LNCaP clone FGC (cell line): ENCODE data around the gene MAP3K12.
A peak's percentile ranks its signal among the peaks of the same experiment; 100 is the strongest.
"Not testable (repeated sequence)": the region's sequence is repeated elsewhere in the genome, so short reads cannot be mapped to it uniquely, and the experiment has no call there.

Source experiments
- DNase-seq: peaks from one replicate; pipeline ENCODE4 v3.0.0-alpha.2; 2011; ENCODE audit warnings: low read depth
- H3K4me3 ChIP-seq: 2 replicates; pipeline ENCODE4 v1.5.1; 2011; ENCODE audit warnings: mild to moderate bottlenecking, low read depth, low read length, control low read depth
- TF ChIP-seq, protein P1 (sequence below): IDR thresholded peaks from 2 replicates; pipeline ENCODE4 v1.5.1; 2012; ENCODE audit warnings: mild to moderate bottlenecking; ENCODE audit not compliant: control insufficient read depth, insufficient read depth; ENCODE audit errors: extremely low read depth

Gene MAP3K12, protein sequence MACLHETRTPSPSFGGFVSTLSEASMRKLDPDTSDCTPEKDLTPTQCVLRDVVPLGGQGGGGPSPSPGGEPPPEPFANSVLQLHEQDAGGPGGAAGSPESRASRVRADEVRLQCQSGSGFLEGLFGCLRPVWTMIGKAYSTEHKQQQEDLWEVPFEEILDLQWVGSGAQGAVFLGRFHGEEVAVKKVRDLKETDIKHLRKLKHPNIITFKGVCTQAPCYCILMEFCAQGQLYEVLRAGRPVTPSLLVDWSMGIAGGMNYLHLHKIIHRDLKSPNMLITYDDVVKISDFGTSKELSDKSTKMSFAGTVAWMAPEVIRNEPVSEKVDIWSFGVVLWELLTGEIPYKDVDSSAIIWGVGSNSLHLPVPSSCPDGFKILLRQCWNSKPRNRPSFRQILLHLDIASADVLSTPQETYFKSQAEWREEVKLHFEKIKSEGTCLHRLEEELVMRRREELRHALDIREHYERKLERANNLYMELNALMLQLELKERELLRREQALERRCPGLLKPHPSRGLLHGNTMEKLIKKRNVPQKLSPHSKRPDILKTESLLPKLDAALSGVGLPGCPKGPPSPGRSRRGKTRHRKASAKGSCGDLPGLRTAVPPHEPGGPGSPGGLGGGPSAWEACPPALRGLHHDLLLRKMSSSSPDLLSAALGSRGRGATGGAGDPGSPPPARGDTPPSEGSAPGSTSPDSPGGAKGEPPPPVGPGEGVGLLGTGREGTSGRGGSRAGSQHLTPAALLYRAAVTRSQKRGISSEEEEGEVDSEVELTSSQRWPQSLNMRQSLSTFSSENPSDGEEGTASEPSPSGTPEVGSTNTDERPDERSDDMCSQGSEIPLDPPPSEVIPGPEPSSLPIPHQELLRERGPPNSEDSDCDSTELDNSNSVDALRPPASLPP

DNA sequence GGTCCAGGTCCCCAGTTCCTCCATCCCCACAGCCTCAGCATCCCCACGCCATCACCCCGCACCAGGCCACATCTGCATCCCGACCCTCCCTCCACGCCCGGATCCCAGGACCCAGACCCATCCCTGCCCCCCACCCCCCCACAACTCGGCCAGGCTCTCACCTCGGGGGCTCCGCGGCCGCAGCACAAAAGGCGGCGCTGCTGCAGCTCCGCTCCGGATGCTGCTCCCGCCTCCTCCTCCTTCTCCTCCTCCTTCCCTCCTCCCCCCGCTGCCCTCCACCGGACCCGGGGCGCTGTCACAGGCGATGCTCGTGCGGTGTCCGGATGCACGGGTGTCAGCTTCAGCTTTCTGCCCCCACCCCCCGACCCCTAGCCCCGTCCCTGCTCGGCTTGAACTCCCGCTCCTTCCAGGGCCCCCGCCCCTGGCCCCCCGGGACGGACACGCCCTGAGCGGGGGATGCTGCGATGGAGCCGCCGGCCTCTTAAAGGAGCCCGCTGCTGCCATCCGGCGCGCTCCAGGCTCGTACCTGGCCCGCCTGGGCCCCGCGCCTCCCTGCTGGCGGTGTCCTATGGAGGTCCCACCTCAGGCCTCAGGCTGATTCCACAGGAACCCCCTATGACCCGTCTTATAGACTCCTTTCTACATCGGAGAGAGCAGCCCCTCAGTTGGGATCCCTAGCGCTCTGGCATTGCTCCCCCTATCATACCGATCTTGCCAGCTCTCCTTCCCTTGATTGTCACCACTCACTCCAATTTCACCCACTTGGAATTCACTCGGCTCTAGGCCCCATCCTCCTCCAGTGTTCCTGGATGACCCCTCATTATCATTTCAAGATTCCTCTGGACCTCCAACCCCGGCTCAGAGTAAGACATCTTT, at the start of gene MAP3K12:
MAP3K12 (minus strand) TSS at position 193 of the 876 bp plus-strand sequence. CDS start 12,067 bp downstream, outside the sequence.
- DNase-seq: no peak
- TF ChIP-seq, protein P1, sequence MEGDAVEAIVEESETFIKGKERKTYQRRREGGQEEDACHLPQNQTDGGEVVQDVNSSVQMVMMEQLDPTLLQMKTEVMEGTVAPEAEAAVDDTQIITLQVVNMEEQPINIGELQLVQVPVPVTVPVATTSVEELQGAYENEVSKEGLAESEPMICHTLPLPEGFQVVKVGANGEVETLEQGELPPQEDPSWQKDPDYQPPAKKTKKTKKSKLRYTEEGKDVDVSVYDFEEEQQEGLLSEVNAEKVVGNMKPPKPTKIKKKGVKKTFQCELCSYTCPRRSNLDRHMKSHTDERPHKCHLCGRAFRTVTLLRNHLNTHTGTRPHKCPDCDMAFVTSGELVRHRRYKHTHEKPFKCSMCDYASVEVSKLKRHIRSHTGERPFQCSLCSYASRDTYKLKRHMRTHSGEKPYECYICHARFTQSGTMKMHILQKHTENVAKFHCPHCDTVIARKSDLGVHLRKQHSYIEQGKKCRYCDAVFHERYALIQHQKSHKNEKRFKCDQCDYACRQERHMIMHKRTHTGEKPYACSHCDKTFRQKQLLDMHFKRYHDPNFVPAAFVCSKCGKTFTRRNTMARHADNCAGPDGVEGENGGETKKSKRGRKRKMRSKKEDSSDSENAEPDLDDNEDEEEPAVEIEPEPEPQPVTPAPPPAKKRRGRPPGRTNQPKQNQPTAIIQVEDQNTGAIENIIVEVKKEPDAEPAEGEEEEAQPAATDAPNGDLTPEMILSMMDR: 0 out of 2 replicates have a peak, but pooled peaks have one; percentile 21
- peak within 1 kb of the TSS; percentile 81 for H3K4me3 ChIP-seq

GRCh38 chr12:53548354-53548753, 49.1 kb upstream of the MAP3K12 start:
- H3K4me3 ChIP-seq: not testable (repeated sequence)

GRCh38 chr12:53543539-53543938, 44.3 kb upstream of the MAP3K12 start:
- DNase-seq: peak; percentile 62
- TF ChIP-seq, protein P1: peak; percentile 95
- H3K4me3 ChIP-seq: no peak overlapping the region

More at GRCh38 chr12:53548354-53548753, 49.1 kb upstream of the MAP3K12 start:
- not testable (repeated sequence) for DNase-seq

DNA sequence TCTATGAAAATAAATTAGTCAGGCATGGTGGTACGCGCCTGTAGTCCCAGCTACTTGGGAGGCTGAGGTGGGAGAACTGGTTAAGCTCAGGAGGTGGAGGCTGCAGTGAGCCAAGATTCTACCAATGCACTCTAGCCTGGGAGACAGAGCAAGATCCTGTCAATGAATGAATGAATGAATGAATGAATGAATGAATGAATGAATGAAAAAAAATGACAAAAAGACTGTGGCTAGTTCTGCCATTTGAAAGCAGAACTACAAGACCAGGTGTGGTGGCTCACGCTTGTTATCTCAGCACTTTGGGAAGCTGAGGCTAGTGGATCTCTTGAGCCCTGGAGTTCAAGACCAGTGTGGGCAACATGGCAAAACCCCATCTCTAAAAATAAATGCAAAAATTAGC, 40.3 kb upstream of the MAP3K12 start:
- TF ChIP-seq, protein P1: no peak
- no peak for DNase-seq

GRCh38 chr12:53538209-53538689, 39.0 kb upstream of the MAP3K12 start:
- no peak overlapping the region for H3K4me3 ChIP-seq
- TF ChIP-seq, protein P1: no peak
- DNase-seq: peak; percentile 89

More for the DNA sequence above, 40.3 kb upstream of the MAP3K12 start:
- no peak overlapping the region for H3K4me3 ChIP-seq

- no peak overlapping the region for H3K4me3 ChIP-seq
- TF ChIP-seq, protein P1: no peak
- no peak for DNase-seq
Observed at GRCh38 chr12:53536962-53537361, 37.7 kb upstream of the MAP3K12 start.
